Skeletal muscle tissue (tissue), 4 donors: Measurements from ENCODE around the gene ALDH1L1. TPM values are rescaled to one million over a fixed set of nuclear protein-coding genes. Genes with fewer than 3 reads are reported as not detected.
A peak's percentile ranks its signal among the peaks of the same experiment; 100 is the strongest.

Experiments used
- H3K27ac ChIP-seq: one replicate; pipeline ENCODE4 v1.7.0; 2013; ENCODE audit warnings: mild to moderate bottlenecking, low read depth, low read length, inconsistent platforms
- H3K27me3 ChIP-seq, 3 donors: one replicate each; pipeline ENCODE4 v1.7.0; 2013; ENCODE audit warnings: low read length in 3 of 3; ENCODE audit not compliant: control insufficient read depth in 3 of 3, insufficient read depth in 3 of 3
- H3K36me3 ChIP-seq, 3 donors: one replicate each; pipeline ENCODE4 v1.7.0; 2013; ENCODE audit warnings: low read length in 3 of 3; ENCODE audit not compliant: control insufficient read depth in 3 of 3, insufficient read depth in 3 of 3
- H3K4me1 ChIP-seq, 3 donors: one replicate each; pipeline ENCODE4 v1.7.0; 2013; ENCODE audit warnings: low read length in 3 of 3, mild to moderate bottlenecking in 3 of 3; ENCODE audit not compliant: control insufficient read depth in 3 of 3, insufficient read depth in 3 of 3
- H3K4me3 ChIP-seq, 3 donors: one replicate each; pipeline ENCODE4 v1.7.0; 2013; ENCODE audit warnings: low read length in 3 of 3
- H3K9ac ChIP-seq, 3 donors: one replicate each; pipeline ENCODE4 v1.7.0; 2013; ENCODE audit warnings: low read length in 3 of 3, mild to moderate bottlenecking in 3 of 3, moderate library complexity in 2 of 3, low read depth in 1 of 3
- H3K9me3 ChIP-seq, 3 donors: one replicate each; pipeline ENCODE4 v1.7.0; 2013; ENCODE audit warnings: low read length in 3 of 3; ENCODE audit not compliant: control insufficient read depth in 3 of 3
- total RNA-seq: library from RNA; depleted of rRNA; stranded (reverse); fragments of >200 nt; gene quantifications from one replicate; pipeline ENCODE4 v1.2.3, GENCODE V29; 2014
- donor health status: Osteomylitis.

The ALDH1L1 gene
- total RNA-seq, 1 donor from 2014 or later = 2.6 TPM

GRCh38 chr3:126109146-126109879, 71.1 kb downstream of the ALDH1L1 start:
- peak overlapping the region in 1 of 3 donors; percentile 8 for H3K9ac ChIP-seq

GRCh38 chr3:126108676-126109050, 71.7 kb downstream of the ALDH1L1 start:
- no peak overlapping the region for H3K27ac ChIP-seq
- no peak overlapping the region for H3K4me3 ChIP-seq
- H3K9me3 ChIP-seq = no peaks in the 10 kb centered on the region
- peaks cover 14 to 30% (median 23%) of the 10 kb centered on the region in 3 donors for H3K36me3 ChIP-seq
- peak overlapping the region in 1 of 3 donors; percentile 8 for H3K9ac ChIP-seq
- H3K4me1 ChIP-seq = peaks cover 16 to 35% (median 30%) of the 10 kb centered on the region in 3 donors
- H3K27me3 ChIP-seq = no peaks in the 10 kb centered on the region

More at GRCh38 chr3:126109146-126109879, 71.1 kb downstream of the ALDH1L1 start:
- Histone ChIP-seq H3K9me3 (no peaks in the 10 kb centered on the region), H3K4me3 (no peak overlapping the region), H3K27ac (no peak overlapping the region), H3K36me3 (peaks cover 14 to 30% (median 23%) of the 10 kb centered on the region in 3 donors), H3K27me3 (no peaks in the 10 kb centered on the region), H3K4me1 (peaks cover 10 to 28% (median 24%) of the 10 kb centered on the region in 3 donors)

- peaks cover 14 to 30% (median 24%) of the 10 kb centered on the region in 3 donors for H3K36me3 ChIP-seq
- no peak overlapping the region for H3K27ac ChIP-seq
- no peak overlapping the region for H3K9ac ChIP-seq
- H3K27me3 ChIP-seq = no peaks in the 10 kb centered on the region
- no peaks in the 10 kb centered on the region for H3K9me3 ChIP-seq
- H3K4me3 ChIP-seq = no peak overlapping the region
- peaks cover 21 to 40% (median 36%) of the 10 kb centered on the region in 3 donors for H3K4me1 ChIP-seq
Observed at GRCh38 chr3:126107957-126108675, 72.3 kb downstream of the ALDH1L1 start.

- H3K9me3 ChIP-seq = no peaks in the 10 kb centered on the region
- no peak overlapping the region for H3K4me3 ChIP-seq
- H3K36me3 ChIP-seq = peaks cover 14 to 30% (median 24%) of the 10 kb centered on the region in 3 donors
- no peaks in the 10 kb centered on the region for H3K27me3 ChIP-seq
- H3K4me1 ChIP-seq = peaks cover 29 to 47% (median 43%) of the 10 kb centered on the region in 3 donors
- no peak overlapping the region for H3K27ac ChIP-seq
- no peak overlapping the region for H3K9ac ChIP-seq
Observed at GRCh38 chr3:126107203-126107939, 73.0 kb downstream of the ALDH1L1 start.

- Histone ChIP-seq H3K36me3 (peaks cover 14 to 30% (median 21%) of the 10 kb centered on the region in 3 donors), H3K9me3 (no peaks in the 10 kb centered on the region), H3K27ac (no peak overlapping the region), H3K4me1 (peaks cover 37 to 51% (median 48%) of the 10 kb centered on the region in 3 donors), H3K9ac (peak overlapping the region in 1 of 3 donors; percentile 80), H3K27me3 (no peaks in the 10 kb centered on the region), H3K4me3 (no peak overlapping the region)
Observed at GRCh38 chr3:126106336-126107202, 73.8 kb downstream of the ALDH1L1 start.

- Histone ChIP-seq H3K4me1 (peaks cover 45 to 56% (median 51%) of the 10 kb centered on the region in 3 donors), H3K27ac (no peak overlapping the region)
Observed at GRCh38 chr3:126105691-126106187, 74.6 kb downstream of the ALDH1L1 start.

GRCh38 chr3:126104742-126105605, 75.4 kb downstream of the ALDH1L1 start:
- peak overlapping the region; percentile 8 to 80 (median 33) for H3K9ac ChIP-seq
- H3K27ac ChIP-seq = peak overlapping the region; percentile 87
- no peak overlapping the region for H3K4me3 ChIP-seq
- H3K4me1 ChIP-seq = peaks cover 53 to 62% (median 59%) of the 10 kb centered on the region in 3 donors
- H3K36me3 ChIP-seq = peaks cover 11 to 30% (median 21%) of the 10 kb centered on the region in 3 donors
- no peaks in the 10 kb centered on the region for H3K27me3 ChIP-seq
- no peaks in the 10 kb centered on the region for H3K9me3 ChIP-seq

More at GRCh38 chr3:126105691-126106187, 74.6 kb downstream of the ALDH1L1 start:
- Histone ChIP-seq H3K27me3 (no peaks in the 10 kb centered on the region), H3K36me3 (peaks cover 14 to 30% (median 21%) of the 10 kb centered on the region in 3 donors), H3K4me3 (no peak overlapping the region), H3K9ac (peak overlapping the region in 2 of 3 donors; percentile 8 to 80), H3K9me3 (no peaks in the 10 kb centered on the region)

GRCh38 chr3:126104028-126104635, 76.3 kb downstream of the ALDH1L1 start:
- H3K4me1 ChIP-seq = peaks cover 59 to 71% (median 67%) of the 10 kb centered on the region in 3 donors
- no peaks in the 10 kb centered on the region for H3K27me3 ChIP-seq
- no peaks in the 10 kb centered on the region for H3K9me3 ChIP-seq
- peak overlapping the region in 2 of 3 donors; percentile 32 to 80 for H3K9ac ChIP-seq
- no peak overlapping the region for H3K4me3 ChIP-seq
- peak overlapping the region; percentile 87 for H3K27ac ChIP-seq
- H3K36me3 ChIP-seq = peaks cover 9 to 22% (median 17%) of the 10 kb centered on the region in 3 donors
